Activated CD4-positive, CD25-positive, alpha-beta regulatory T cell (primary cell): ENCODE data around the gene ACTL6A.
A peak's percentile ranks its signal among the peaks of the same experiment; 100 is the strongest.
"Not testable (repeated sequence)": the region's sequence is repeated elsewhere in the genome, so short reads cannot be mapped to it uniquely, and the experiment has no call there.

Source experiments
- DNase-seq, 4 experiments: peaks; one replicate each; lab custom pipeline; 2025; lab: John Stamatoyannopoulos, UW

ACTL6A gene

GRCh38 chr3:179562591-179563270 is at the start of gene ACTL6A:
TSS of gene ACTL6A (plus strand) at chr3:179562926. CDS start at chr3:179563093, 167 bp downstream.
- peak; percentile 91 to 95 (median 94) for DNase-seq

GRCh38 chr3:179513862-179514261 is 48.9 kb upstream of the ACTL6A start:
- no peak for DNase-seq

GRCh38 chr3:179516461-179517251 is 46.1 kb upstream of the ACTL6A start:
- DNase-seq = not testable (repeated sequence)

- no peak for DNase-seq
These were observed 36.2 kb upstream of the ACTL6A start for GRCh38 chr3:179526482-179526881.

GRCh38 chr3:179526989-179527391 is 35.7 kb upstream of the ACTL6A start:
- DNase-seq = no peak

- no peak for DNase-seq
These were observed 34.0 kb upstream of the ACTL6A start for GRCh38 chr3:179528772-179529171.

- no peak for DNase-seq
These were observed 31.1 kb upstream of the ACTL6A start for GRCh38 chr3:179531576-179531975.

GRCh38 chr3:179533274-179533673 is 29.5 kb upstream of the ACTL6A start:
- DNase-seq = no peak

- DNase-seq = no peak
These were observed 26.5 kb upstream of the ACTL6A start for GRCh38 chr3:179536256-179536655.

GRCh38 chr3:179541094-179541493 is 21.6 kb upstream of the ACTL6A start:
- no peak for DNase-seq

- no peak for DNase-seq
These were observed 21.1 kb upstream of the ACTL6A start for GRCh38 chr3:179541596-179541995.

GRCh38 chr3:179542375-179542774 is 20.4 kb upstream of the ACTL6A start:
- DNase-seq = no peak

- DNase-seq = no peak
These were observed 17.6 kb upstream of the ACTL6A start for GRCh38 chr3:179544981-179545645.

- DNase-seq = no peak
These were observed 15.9 kb upstream of the ACTL6A start for GRCh38 chr3:179546814-179547241.

- DNase-seq = no peak
These were observed 11.2 kb upstream of the ACTL6A start for GRCh38 chr3:179551349-179552105.

GRCh38 chr3:179558742-179559364 is 3.9 kb upstream of the ACTL6A start:
- peak in 2 of 4 experiments; percentile 2 to 7 for DNase-seq

- DNase-seq = no peak
These were observed 1.9 kb upstream of the ACTL6A start for GRCh38 chr3:179560791-179561190.

GRCh38 chr3:179563271-179563783 is 601 bp downstream of the ACTL6A start:
- DNase-seq = peak; percentile 28 to 39 (median 34)

GRCh38 chr3:179565496-179565895 is 2.8 kb downstream of the ACTL6A start:
- DNase-seq = no peak

GRCh38 chr3:179580992-179581391 is 18.3 kb downstream of the ACTL6A start:
- DNase-seq = no peak

- no peak for DNase-seq
These were observed 26.4 kb downstream of the ACTL6A start for GRCh38 chr3:179589143-179589542.
